Stimulated activated CD8-positive, alpha-beta memory T cell treated with anti-CD3 and anti-CD28 coated beads, Interleukin-12 subunit alpha, Interleukin-12 subunit beta, amount 100 ng/mL, for 4 hours (primary cell): ENCODE data around the gene E2F3.

Experiments used
- DNase-seq: peaks from one replicate; pipeline ENCODE4 v3.0.0-alpha.2; 2020; ENCODE audit warnings: low read depth

Gene E2F3

GRCh38 chr6:20533746-20534294 lies 132.1 kb downstream of the E2F3 start:
- DNase-seq, result no peak

- DNase-seq, result peak; percentile 76
Measured at GRCh38 chr6:20534295-20535262, 132.9 kb downstream of the E2F3 start, which contains the start of gene CDKAL1. TSS of gene CDKAL1 (plus strand) at chr6:20534457. CDS start at chr6:20546351, 11,894 bp downstream.

GRCh38 chr6:20538131-20538662 lies 136.5 kb downstream of the E2F3 start:
- no peak for DNase-seq

GRCh38 chr6:20538907-20539306 lies 137.2 kb downstream of the E2F3 start:
- no peak for DNase-seq

- no peak for DNase-seq
Measured at GRCh38 chr6:20539387-20539786, 137.7 kb downstream of the E2F3 start.

GRCh38 chr6:20540683-20541082 lies 139.0 kb downstream of the E2F3 start:
- no peak for DNase-seq

- DNase-seq, result no peak
Measured at GRCh38 chr6:20541382-20541781, 139.7 kb downstream of the E2F3 start.

- no peak for DNase-seq
Measured at GRCh38 chr6:20542927-20543602, 141.4 kb downstream of the E2F3 start.
